IMR-90 (cell line): ENCODE results near the gene RNF34. TPM values are rescaled to one million over a fixed set of nuclear protein-coding genes. Genes with fewer than 3 reads are reported as not detected.

ENCODE experiments used
- ATAC-seq: fragments of 200-7000 bp; cut with Tn5 transposase; 2 replicates; pipeline ENCODE4 v1.9.1; 2020; ENCODE audit warnings: low read depth, mild to moderate bottlenecking, moderate library complexity
- BruUV-seq: library from RNA; stranded (reverse); fragments of 400-500 nt; replicated peaks from 2 replicates; lab custom pipeline; 2021; lab: Mats Ljungman, UMichigan
- CTCF ChIA-PET: fragments of 300-600 bp; formaldehyde crosslinking; extraction: SDS; loops from one replicate; lab custom pipeline; 2021; ENCODE audit warnings: antibody characterized with exemption; lab: Yijun Ruan, JAX
- POLR2A ChIA-PET: fragments of 300-600 bp; sonication (Branson Sonifier 250); formaldehyde crosslinking; loops from one replicate; lab custom pipeline; 2022; ENCODE audit warnings: antibody characterized with exemption; ENCODE audit not compliant: unreplicated experiment; lab: Charles Lee
- DNase-seq: peaks from one replicate; pipeline ENCODE4 v3.0.0; 2013
- H2AFZ ChIP-seq: replicated peaks from 2 replicates; pipeline ENCODE3; 2013; ENCODE audit warnings: low read length, mild to moderate bottlenecking; ENCODE audit not compliant: poor library complexity
- H2AK5ac ChIP-seq: 2 replicates; pipeline ENCODE4 v1.6.1; 2013; ENCODE audit warnings: low read depth, low read length, inconsistent platforms
- H2AK9ac ChIP-seq: replicated peaks from 2 replicates; pipeline ENCODE3; 2013; ENCODE audit warnings: mild to moderate bottlenecking, low read depth, low read length, moderate library complexity; ENCODE audit not compliant: poor library complexity
- H2BK120ac ChIP-seq: 2 replicates; pipeline ENCODE4 v1.6.1; 2013; ENCODE audit warnings: low read depth, low read length, inconsistent platforms
- H2BK15ac ChIP-seq: 3 replicates; pipeline ENCODE4 v1.6.1; 2013; ENCODE audit warnings: low read depth, low read length, inconsistent platforms
- H2BK20ac ChIP-seq: 2 replicates; pipeline ENCODE4 v1.6.1; 2013; ENCODE audit warnings: low read depth, mild to moderate bottlenecking, inconsistent platforms, low read length, moderate library complexity
- H2BK5ac ChIP-seq: 2 replicates; pipeline ENCODE4 v1.6.1; 2013; ENCODE audit warnings: mild to moderate bottlenecking, low read depth, low read length, inconsistent platforms; ENCODE audit not compliant: poor library complexity, severe bottlenecking
- H3K14ac ChIP-seq: replicated peaks from 2 replicates; pipeline ENCODE4 v1.6.1; 2013; ENCODE audit warnings: low read depth, low read length, inconsistent platforms
- H3K18ac ChIP-seq: 2 replicates; pipeline ENCODE4 v1.6.1; 2013; ENCODE audit warnings: low read depth, low read length, control low read depth
- H3K23ac ChIP-seq: 2 replicates; pipeline ENCODE4 v1.6.1; 2013; ENCODE audit warnings: low read depth, low read length, inconsistent platforms
- H3K27ac ChIP-seq: 2 replicates; pipeline ENCODE4 v1.5.1; 2013; ENCODE audit warnings: mild to moderate bottlenecking, control low read depth, low read length; ENCODE audit not compliant: insufficient read depth
- H3K27me3 ChIP-seq: 2 replicates; pipeline ENCODE4 v1.6.1; 2013; ENCODE audit warnings: low read length; ENCODE audit not compliant: control insufficient read depth, insufficient read depth
- H3K36me3 ChIP-seq: 2 replicates; pipeline ENCODE4 v1.6.1; 2013; ENCODE audit warnings: low read length, mixed read lengths; ENCODE audit not compliant: control insufficient read depth, insufficient read depth
- H3K4ac ChIP-seq: 2 replicates; pipeline ENCODE4 v1.6.1; 2013; ENCODE audit warnings: low read depth, low read length, inconsistent platforms
- H3K4me1 ChIP-seq: 2 replicates; pipeline ENCODE4 v1.6.1; 2013; ENCODE audit warnings: low read length, mixed read lengths; ENCODE audit not compliant: control insufficient read depth, insufficient read depth
- H3K4me2 ChIP-seq: 2 replicates; pipeline ENCODE4 v1.6.1; 2013; ENCODE audit warnings: low read depth, mild to moderate bottlenecking, control low read depth, low read length, moderate library complexity
- H3K4me3 ChIP-seq: 2 replicates; pipeline ENCODE4 v1.5.1; 2013; ENCODE audit warnings: low read depth, mild to moderate bottlenecking, control low read depth, low read length, moderate library complexity; ENCODE audit not compliant: insufficient read depth
- H3K56ac ChIP-seq: 2 replicates; pipeline ENCODE4 v1.6.1; 2013; ENCODE audit warnings: low read length, inconsistent platforms; ENCODE audit not compliant: insufficient read depth; ENCODE audit errors: extremely low read depth
- H3K79me1 ChIP-seq, 2 experiments: 2 replicates each; pipeline ENCODE4 v1.6.1; 2013; ENCODE audit warnings: low read length in 2 of 2, inconsistent platforms in 1 of 2, low read depth in 1 of 2
- H3K9ac ChIP-seq: 2 replicates; pipeline ENCODE4 v1.6.1; 2013; ENCODE audit warnings: low read depth, low read length, control low read depth
- H3K9me1 ChIP-seq: 2 replicates; pipeline ENCODE4 v1.6.1; 2013; ENCODE audit warnings: low read length, inconsistent platforms; ENCODE audit not compliant: insufficient read depth
- H3K9me3 ChIP-seq: 2 replicates; pipeline ENCODE4 v1.6.1; 2013; ENCODE audit warnings: low read length; ENCODE audit not compliant: control insufficient read depth, insufficient read depth
- H4K20me1 ChIP-seq: 2 replicates; pipeline ENCODE4 v1.6.1; 2013; ENCODE audit warnings: low read length, inconsistent platforms; ENCODE audit not compliant: insufficient read depth
- H4K5ac ChIP-seq: 2 replicates; pipeline ENCODE4 v1.6.1; 2013; ENCODE audit warnings: mild to moderate bottlenecking, low read depth, low read length, control low read depth
- H4K8ac ChIP-seq, 2 experiments: 2 replicates each; pipeline ENCODE4 v1.6.1; 2013; ENCODE audit warnings: low read depth in 2 of 2, low read length in 2 of 2, control low read depth in 1 of 2, inconsistent platforms in 1 of 2
- H4K91ac ChIP-seq: 2 replicates; pipeline ENCODE4 v1.6.1; 2013; ENCODE audit warnings: low read depth, low read length, inconsistent platforms; ENCODE audit not compliant: insufficient read depth
- BHLHE40 ChIP-seq: fragments of 150-350 bp; IDR thresholded peaks from 2 replicates; pipeline ENCODE4 v1.6.1; 2016; ENCODE audit warnings: mild to moderate bottlenecking, low read depth, low read length
- FOS ChIP-seq: fragments of 150-350 bp; IDR thresholded peaks from 2 replicates; pipeline ENCODE4 v1.6.1; 2016; ENCODE audit warnings: low read depth, low read length
- MAZ ChIP-seq: IDR thresholded peaks from 2 replicates; pipeline ENCODE4 v1.6.1; 2012; ENCODE audit warnings: low read depth, mild to moderate bottlenecking, low read length, improper control_type of control experiment, moderate library complexity, borderline replicate concordance
- MXI1 ChIP-seq: IDR thresholded peaks from 2 replicates; pipeline ENCODE4 v1.6.1; 2012; ENCODE audit warnings: low read depth, mild to moderate bottlenecking, low read length, moderate library complexity, borderline replicate concordance
- NFE2L2 ChIP-seq: fragments of 150-350 bp; IDR thresholded peaks from 2 replicates; pipeline ENCODE4 v1.6.1; 2016; ENCODE audit warnings: low read depth, mild to moderate bottlenecking, low read length
- POLR2A ChIP-seq: IDR thresholded peaks from 2 replicates; pipeline ENCODE4 v1.6.1; 2012; ENCODE audit warnings: mild to moderate bottlenecking, low read depth, low read length
- RAD21 ChIP-seq: IDR thresholded peaks from 2 replicates; pipeline ENCODE4 v1.6.1; 2012; ENCODE audit warnings: low read length, improper control_type of control experiment
- RCOR1 ChIP-seq: IDR thresholded peaks from 2 replicates; pipeline ENCODE4 v1.6.1; 2012; ENCODE audit warnings: mild to moderate bottlenecking, low read length, improper control_type of control experiment; ENCODE audit not compliant: insufficient replicate concordance
- RFX5 ChIP-seq: IDR thresholded peaks from 2 replicates; pipeline ENCODE4 v1.8.0; 2012; ENCODE audit warnings: low read depth, mild to moderate bottlenecking, low read length, moderate library complexity
- SMC3 ChIP-seq: fragments of 150-350 bp; IDR thresholded peaks from 2 replicates; pipeline ENCODE4 v1.6.1; 2016; ENCODE audit warnings: low read depth, mild to moderate bottlenecking, antibody characterized with exemption, low read length, moderate library complexity
- WGBS, 2 experiments: methylation state at CpG; one replicate each; pipeline versions ENCODE4 v1.1.5 to v1.1.7; 2013; ENCODE audit warnings: missing lambda C conversion rate in 2 of 2; ENCODE audit not compliant: insufficient read length in 1 of 2; ENCODE audit errors: extremely low coverage in 2 of 2; 5-methylcytosine and 5-hydroxymethylcytosine counted together
- dilution Hi-C: fragments of 300-500 bp; cut with HindIII; formaldehyde crosslinking; loops from one replicate; pipeline ENCODE4 v1.14.3; 2018; ENCODE audit warnings: low sequenced_read_pairs; ENCODE audit not compliant: unreplicated experiment
- in situ Hi-C: fragments of 300-500 bp; cut with MboI; formaldehyde crosslinking; loops from 3 replicates; pipeline ENCODE4 v1.14.3; 2019; ENCODE audit warnings: low sequenced_read_pairs, inconsistent platforms, mixed read lengths
- intact Hi-C: fragments of 100-400 bp; cut with micrococcal nuclease; formaldehyde crosslinking; loops from 2 replicates; pipeline ENCODE4 v1.10.0; 2022
- polyA plus RNA-seq, 3 experiments: library from polyadenylated mRNA; depleted of rRNA; stranded (reverse); fragments of >200 nt; gene quantifications; 2 replicates each; pipeline ENCODE4 v1.2.3, GENCODE V29; 2012; ENCODE audit warnings: low replicate concordance in 1 of 3
- total RNA-seq: library from RNA; depleted of rRNA; stranded (reverse); fragments of >200 nt; gene quantifications from 2 replicates; pipeline ENCODE4 v1.2.3, GENCODE V29; 2012
- TF ChIP-seq, protein P1 (sequence below): fragments of 150-350 bp; IDR thresholded peaks from 2 replicates; pipeline ENCODE4 v1.6.1; 2016; ENCODE audit warnings: low read depth, mild to moderate bottlenecking, low read length, moderate library complexity, borderline replicate concordance
- TF ChIP-seq, protein P2 (sequence below): conservative IDR thresholded peaks from 2 replicates; pipeline ENCODE4 v1.5.1; 2012; ENCODE audit warnings: mild to moderate bottlenecking, low read depth, low read length, improper control_type of control experiment
- TF ChIP-seq, protein P3 (sequence below): fragments of 150-350 bp; IDR thresholded peaks from 2 replicates; pipeline ENCODE4 v1.6.1; 2017; ENCODE audit warnings: mild to moderate bottlenecking, antibody characterized with exemption, low read length, low read depth

Gene RNF34
- total and polyA plus RNA-seq, 2 of the 4 experiments (the other 2 are of a cell fraction) = 33.2 to 69.5 TPM

DNA sequence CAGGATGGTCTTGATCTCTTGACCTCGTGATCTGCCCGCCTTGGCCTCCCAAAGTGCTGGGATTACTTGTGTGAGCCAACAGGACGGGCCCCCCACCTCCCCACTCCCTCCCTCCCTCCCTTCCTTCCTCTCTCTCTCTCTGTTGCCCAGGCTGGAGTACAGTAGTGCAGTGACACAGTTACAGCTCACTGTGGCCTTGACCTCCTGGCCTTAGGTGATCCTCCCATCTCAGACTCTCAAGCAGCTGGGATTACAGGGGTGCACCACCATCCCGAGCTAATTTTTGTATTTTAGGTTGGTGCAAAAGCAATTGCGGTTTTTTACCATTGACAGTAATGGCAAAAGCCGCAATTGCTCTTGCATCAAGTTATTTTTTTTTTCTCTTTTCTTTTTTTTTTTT is 28.5 kb upstream of the RNF34 start:
- POLR2A ChIA-PET = no interaction called here
- no peak overlapping the region for H3K56ac ChIP-seq
- H3K79me1 ChIP-seq = no peaks in the 10 kb centered on the region
- TF ChIP-seq RCOR1 (no peak), POLR2A (no peak), FOS (no peak), RAD21 (no peak), MXI1 (no peak), MAZ (no peak), BHLHE40 (no peak), RFX5 (no peak), NFE2L2 (no peak), SMC3 (no peak)
- TF ChIP-seq, protein P1, sequence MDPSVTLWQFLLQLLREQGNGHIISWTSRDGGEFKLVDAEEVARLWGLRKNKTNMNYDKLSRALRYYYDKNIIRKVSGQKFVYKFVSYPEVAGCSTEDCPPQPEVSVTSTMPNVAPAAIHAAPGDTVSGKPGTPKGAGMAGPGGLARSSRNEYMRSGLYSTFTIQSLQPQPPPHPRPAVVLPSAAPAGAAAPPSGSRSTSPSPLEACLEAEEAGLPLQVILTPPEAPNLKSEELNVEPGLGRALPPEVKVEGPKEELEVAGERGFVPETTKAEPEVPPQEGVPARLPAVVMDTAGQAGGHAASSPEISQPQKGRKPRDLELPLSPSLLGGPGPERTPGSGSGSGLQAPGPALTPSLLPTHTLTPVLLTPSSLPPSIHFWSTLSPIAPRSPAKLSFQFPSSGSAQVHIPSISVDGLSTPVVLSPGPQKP = no peak
- TF ChIP-seq, protein P2, sequence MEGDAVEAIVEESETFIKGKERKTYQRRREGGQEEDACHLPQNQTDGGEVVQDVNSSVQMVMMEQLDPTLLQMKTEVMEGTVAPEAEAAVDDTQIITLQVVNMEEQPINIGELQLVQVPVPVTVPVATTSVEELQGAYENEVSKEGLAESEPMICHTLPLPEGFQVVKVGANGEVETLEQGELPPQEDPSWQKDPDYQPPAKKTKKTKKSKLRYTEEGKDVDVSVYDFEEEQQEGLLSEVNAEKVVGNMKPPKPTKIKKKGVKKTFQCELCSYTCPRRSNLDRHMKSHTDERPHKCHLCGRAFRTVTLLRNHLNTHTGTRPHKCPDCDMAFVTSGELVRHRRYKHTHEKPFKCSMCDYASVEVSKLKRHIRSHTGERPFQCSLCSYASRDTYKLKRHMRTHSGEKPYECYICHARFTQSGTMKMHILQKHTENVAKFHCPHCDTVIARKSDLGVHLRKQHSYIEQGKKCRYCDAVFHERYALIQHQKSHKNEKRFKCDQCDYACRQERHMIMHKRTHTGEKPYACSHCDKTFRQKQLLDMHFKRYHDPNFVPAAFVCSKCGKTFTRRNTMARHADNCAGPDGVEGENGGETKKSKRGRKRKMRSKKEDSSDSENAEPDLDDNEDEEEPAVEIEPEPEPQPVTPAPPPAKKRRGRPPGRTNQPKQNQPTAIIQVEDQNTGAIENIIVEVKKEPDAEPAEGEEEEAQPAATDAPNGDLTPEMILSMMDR = no peak
- TF ChIP-seq, protein P3, sequence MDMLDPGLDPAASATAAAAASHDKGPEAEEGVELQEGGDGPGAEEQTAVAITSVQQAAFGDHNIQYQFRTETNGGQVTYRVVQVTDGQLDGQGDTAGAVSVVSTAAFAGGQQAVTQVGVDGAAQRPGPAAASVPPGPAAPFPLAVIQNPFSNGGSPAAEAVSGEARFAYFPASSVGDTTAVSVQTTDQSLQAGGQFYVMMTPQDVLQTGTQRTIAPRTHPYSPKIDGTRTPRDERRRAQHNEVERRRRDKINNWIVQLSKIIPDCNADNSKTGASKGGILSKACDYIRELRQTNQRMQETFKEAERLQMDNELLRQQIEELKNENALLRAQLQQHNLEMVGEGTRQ = no peak
- in situ Hi-C loops (no loop called here), dilution Hi-C loops (no loop called here), intact Hi-C loops (no loop called here)
- H3K4ac ChIP-seq = no peak overlapping the region
- H4K8ac ChIP-seq = no peak overlapping the region
- H3K36me3 ChIP-seq = no peaks in the 10 kb centered on the region
- H3K27ac ChIP-seq = no peak overlapping the region
- no peak overlapping the region for H2AK9ac ChIP-seq
- no peak overlapping the region for H3K23ac ChIP-seq
- no peaks in the 10 kb centered on the region for H3K9me1 ChIP-seq
- H3K9me3 ChIP-seq = no peaks in the 10 kb centered on the region
- no TSS peak for BruUV-seq
- no peak overlapping the region for H2BK5ac ChIP-seq
- DNase-seq (no peak), ATAC-seq (no peak)
- WGBS, 2 experiments = 100% methylated on average over 2 of the region's 6 CpGs; no CpG with 5 or more reads in 1 of the 2 experiments
- H3K4me1 ChIP-seq = no peaks in the 10 kb centered on the region
- H3K18ac ChIP-seq = no peak overlapping the region
- no peak overlapping the region for H4K91ac ChIP-seq
- no peak overlapping the region for H3K4me3 ChIP-seq
- H4K5ac ChIP-seq = no peak overlapping the region
- H2AK5ac ChIP-seq = no peak overlapping the region
- no peak overlapping the region for H3K4me2 ChIP-seq
- no peaks in the 10 kb centered on the region for H4K20me1 ChIP-seq
- CTCF ChIA-PET = no interaction called here
- H3K9ac ChIP-seq = no peak overlapping the region
- no peak overlapping the region for H2BK20ac ChIP-seq
- H2BK120ac ChIP-seq = no peak overlapping the region
- H3K14ac ChIP-seq = no peak overlapping the region
- H3K27me3 ChIP-seq = 0 out of 2 replicates have a peak, but pooled peaks cover 1% of the 10 kb centered on the region
- no peak overlapping the region for H2BK15ac ChIP-seq
- H2AFZ ChIP-seq = no peak overlapping the region
